HepG2 (cell line): ENCODE data around the gene SH3GLB2. TPM values are rescaled to one million over a fixed set of nuclear protein-coding genes. Genes with fewer than 3 reads are reported as not detected.
A peak's percentile ranks its signal among the peaks of the same experiment; 100 is the strongest.

ENCODE experiments used
- ARID3A ChIP-seq: IDR thresholded peaks from 2 replicates; pipeline ENCODE4 v1.6.1; 2012; ENCODE audit warnings: low read depth, low read length, improper control_type of control experiment
- CAMTA2 ChIP-seq: sonication (generic); formaldehyde crosslinking; IDR thresholded peaks from 2 replicates; pipeline ENCODE4 v1.4.0; 2020; ENCODE audit warnings: mild to moderate bottlenecking, missing genetic modification reagents, borderline replicate concordance
- CSRNP1 ChIP-seq: sonication (generic); formaldehyde crosslinking; IDR thresholded peaks from 2 replicates; pipeline ENCODE4 v1.8.1; 2023; ENCODE audit warnings: mild to moderate bottlenecking, missing genetic modification reagents
- KAT7 ChIP-seq: IDR thresholded peaks from 2 replicates; pipeline ENCODE4 v1.6.1; 2018; ENCODE audit warnings: borderline replicate concordance, missing compliant biosample characterization
- KLF6 ChIP-seq: IDR thresholded peaks from 2 replicates; pipeline ENCODE4 v1.8.0; 2016; ENCODE audit warnings: missing biosample characterization, missing genetic modification reagents
- MAF1 ChIP-seq: sonication (generic); formaldehyde crosslinking; IDR thresholded peaks from 2 replicates; pipeline ENCODE4 v1.5.0; 2020; ENCODE audit warnings: missing genetic modification reagents, borderline replicate concordance
- NCOR1 ChIP-seq: fragments of 200-600 bp; sonication (generic); IDR thresholded peaks from 2 replicates; pipeline ENCODE4 v1.7.0; 2017; ENCODE audit warnings: antibody characterized with exemption, low read length, borderline replicate concordance
- RAD51 ChIP-seq: fragments of 450-650 bp; IDR thresholded peaks from 2 replicates; pipeline ENCODE4 v1.6.1; 2016; ENCODE audit warnings: borderline replicate concordance
- STAT5B ChIP-seq: sonication (generic); formaldehyde crosslinking; IDR thresholded peaks from 2 replicates; pipeline ENCODE4 v1.4.0; 2020; ENCODE audit warnings: missing genetic modification reagents
- TIGD3 ChIP-seq: sonication (generic); formaldehyde crosslinking; IDR thresholded peaks from 2 replicates; pipeline ENCODE4 v1.5.1; 2020; ENCODE audit warnings: mild to moderate bottlenecking, missing genetic modification reagents, borderline replicate concordance
- TRAFD1 ChIP-seq: sonication (generic); formaldehyde crosslinking; IDR thresholded peaks from 2 replicates; pipeline ENCODE4 v1.5.1; 2020; ENCODE audit warnings: missing genetic modification reagents, mild to moderate bottlenecking, borderline replicate concordance
- ZNF142 ChIP-seq: sonication (generic); formaldehyde crosslinking; IDR thresholded peaks from 2 replicates; pipeline ENCODE4 v1.4.0; 2020; ENCODE audit warnings: missing genetic modification reagents
- ZNF607 ChIP-seq: sonication (generic); formaldehyde crosslinking; IDR thresholded peaks from 2 replicates; pipeline ENCODE4 v1.5.1; 2020; ENCODE audit warnings: missing genetic modification reagents, mild to moderate bottlenecking, borderline replicate concordance
- ZNF713 ChIP-seq: sonication (generic); formaldehyde crosslinking; IDR thresholded peaks from 2 replicates; pipeline ENCODE4 v1.4.0; 2020; ENCODE audit warnings: mild to moderate bottlenecking, missing genetic modification reagents
- polyA plus RNA-seq, 8 experiments: library from polyadenylated mRNA; depleted of rRNA in 3 of 8; stranded (reverse) in 7 of 8; unstranded in 1 of 8; fragments of >200 nt; fragmentation: Illumina TruSeq in 4 of 8; extraction: Trizol in 4 of 8; gene quantifications; 2 replicates each; pipeline versions ENCODE4 v1.2.1 to v1.2.3, GENCODE V29; 2011 to 2016; ENCODE audit warnings: low read depth in 4 of 8, missing spikeins in 1 of 8, mixed read lengths in 1 of 8; ENCODE audit not compliant: insufficient read depth in 1 of 8
- total RNA-seq, 5 experiments: library from RNA; depleted of rRNA; stranded (reverse); fragments of >200 nt; fragmentation: Illumina TruSeq; extraction: Trizol; gene quantifications; 2 replicates each; pipeline ENCODE4 v1.2.3, GENCODE V29; 2016; ENCODE audit warnings: low read depth in 1 of 5

The SH3GLB2 gene
- total and polyA plus RNA-seq, 2 of the 13 experiments (the other 11 are each of a cell fraction or from before 2014, with no cell fraction given) = 24.0 to 40.6 TPM

- TF ChIP-seq ZNF142 (CRISPR knock-in tag) (peak; percentile 66; the same call in 1 of the 2 replicates), CAMTA2 (no peak; the same call in 1 of the 2 replicates), KLF6 (CRISPR knock-in tag) (peak; percentile 74; the same call in 1 of the 2 replicates), TIGD3 (CRISPR knock-in tag) (no peak), ZNF607 (peak; percentile 79), ARID3A (0 out of 2 replicates have a peak, but pooled peaks have one; percentile 16), RAD51 (peak; percentile 96), KAT7 (CRISPR knock-in tag) (peak; percentile 50; the same call in 1 of the 2 replicates), CSRNP1 (CRISPR knock-in tag) (no peak), NCOR1 (no peak; the same call in 1 of the 2 replicates), STAT5B (CRISPR knock-in tag) (no peak), ZNF713 (CRISPR knock-in tag) (no peak), MAF1 (CRISPR knock-in tag) (no peak), TRAFD1 (no peak)
These were observed 8.3 kb upstream of the SH3GLB2 start, which contains the start of gene MIGA2 (continued) for GRCh38 chr9:129036241-129036922.
